ENCODE measurements around the gene LTBP1. TPM values are rescaled to one million over a fixed set of nuclear protein-coding genes. Genes with fewer than 3 reads are reported as not detected.

LTBP1 gene
- total and polyA plus RNA-seq, 2 experiments from 2014 or later: 35.6 to 68.9 TPM

- no peaks in the 10 kb centered on the region for H4K20me1 ChIP-seq (ENCODE audit: insufficient read depth, poor library complexity, severe bottlenecking)
- no peaks in the 10 kb centered on the region for H3K79me2 ChIP-seq
- TF ChIP-seq EZH2 (IDR thresholded peaks at IDR 0.05; ENCODE audit: borderline replicate concordance) (no peak), CTCF (IDR thresholded peaks at IDR 0.05; ENCODE audit: poor library complexity) (no peak), EZH2phosphoT487 (IDR thresholded peaks at IDR 0.05; ENCODE audit: low read depth, severe bottlenecking, unreplicated experiment) (no peak)
- 97% methylated on average over 1 of the region's 1 CpG for WGBS (ENCODE audit: low lambda C conversion rate, missing lambda C conversion rate)
- H3K36me3 ChIP-seq (replicated peaks; ENCODE audit: insufficient read depth, low read depth): peaks cover 2% of the 10 kb centered on the region
- H3K27me3 ChIP-seq: no peaks in the 10 kb centered on the region
- H3K4me2 ChIP-seq: no peak overlapping the region
- no peaks in the 10 kb centered on the region for H3K9me3 ChIP-seq (ENCODE audit: low read depth)
- DNase-seq (ENCODE audit: low spot score): no peak
- no peaks in the 10 kb centered on the region for H3K4me1 ChIP-seq (ENCODE audit: insufficient read depth)
- no peak overlapping the region for H3K4me3 ChIP-seq
- H3K9me2 ChIP-seq (replicated peaks; ENCODE audit: insufficient read depth): no peaks in the 10 kb centered on the region
- H3K27ac ChIP-seq: no peak overlapping the region
- H2AFZ ChIP-seq: no peak overlapping the region
These were observed 44.6 kb upstream of the LTBP1 start for GRCh38 chr2:32902174-32902573.

- Histone ChIP-seq H3K27me3 (no peaks in the 10 kb centered on the region), H3K4me1 (ENCODE audit: insufficient read depth) (no peaks in the 10 kb centered on the region), H3K36me3 (replicated peaks; ENCODE audit: insufficient read depth, low read depth) (peaks cover 2% of the 10 kb centered on the region), H3K27ac (no peak overlapping the region), H4K20me1 (ENCODE audit: insufficient read depth, poor library complexity, severe bottlenecking) (no peaks in the 10 kb centered on the region), H2AFZ (no peak overlapping the region), H3K9me3 (ENCODE audit: low read depth) (no peaks in the 10 kb centered on the region), H3K4me3 (no peak overlapping the region), H3K79me2 (no peaks in the 10 kb centered on the region), H3K9me2 (replicated peaks; ENCODE audit: insufficient read depth) (no peaks in the 10 kb centered on the region), H3K4me2 (no peak overlapping the region)
- 26% methylated on average over 4 of the region's 4 CpGs for WGBS (ENCODE audit: low lambda C conversion rate, missing lambda C conversion rate)
- DNase-seq (ENCODE audit: low spot score): no peak
- TF ChIP-seq EZH2phosphoT487 (IDR thresholded peaks at IDR 0.05; ENCODE audit: low read depth, severe bottlenecking, unreplicated experiment): no peak
- no peak for TF ChIP-seq CTCF (IDR thresholded peaks at IDR 0.05; ENCODE audit: poor library complexity)
- no peak for TF ChIP-seq EZH2 (IDR thresholded peaks at IDR 0.05; ENCODE audit: borderline replicate concordance)
These were observed 43.8 kb upstream of the LTBP1 start for GRCh38 chr2:32902986-32903385.

GRCh38 chr2:32904074-32904473, 42.7 kb upstream of the LTBP1 start:
- Histone ChIP-seq H3K79me2 (no peaks in the 10 kb centered on the region), H3K27ac (no peak overlapping the region), H4K20me1 (ENCODE audit: insufficient read depth, poor library complexity, severe bottlenecking) (no peaks in the 10 kb centered on the region), H2AFZ (no peak overlapping the region), H3K4me3 (no peak overlapping the region), H3K4me2 (no peak overlapping the region), H3K27me3 (no peaks in the 10 kb centered on the region), H3K4me1 (ENCODE audit: insufficient read depth) (no peaks in the 10 kb centered on the region), H3K36me3 (replicated peaks; ENCODE audit: insufficient read depth, low read depth) (peaks cover 2% of the 10 kb centered on the region), H3K9me2 (replicated peaks; ENCODE audit: insufficient read depth) (no peaks in the 10 kb centered on the region), H3K9me3 (ENCODE audit: low read depth) (no peaks in the 10 kb centered on the region)
- 93% methylated on average over 3 of the region's 3 CpGs for WGBS (ENCODE audit: low lambda C conversion rate, missing lambda C conversion rate)
- TF ChIP-seq EZH2 (IDR thresholded peaks at IDR 0.05; ENCODE audit: borderline replicate concordance) (no peak), CTCF (IDR thresholded peaks at IDR 0.05; ENCODE audit: poor library complexity) (no peak), EZH2phosphoT487 (IDR thresholded peaks at IDR 0.05; ENCODE audit: low read depth, severe bottlenecking, unreplicated experiment) (no peak)
- DNase-seq (ENCODE audit: low spot score): no peak

GRCh38 chr2:32904751-32905150, 42.0 kb upstream of the LTBP1 start:
- Histone ChIP-seq H3K27ac (no peak overlapping the region), H3K9me2 (replicated peaks; ENCODE audit: insufficient read depth) (no peaks in the 10 kb centered on the region), H3K4me1 (ENCODE audit: insufficient read depth) (no peaks in the 10 kb centered on the region), H3K9me3 (ENCODE audit: low read depth) (no peaks in the 10 kb centered on the region), H3K36me3 (replicated peaks; ENCODE audit: insufficient read depth, low read depth) (peaks cover 2% of the 10 kb centered on the region), H3K4me3 (no peak overlapping the region), H3K27me3 (no peaks in the 10 kb centered on the region), H3K79me2 (no peaks in the 10 kb centered on the region), H3K4me2 (no peak overlapping the region), H2AFZ (no peak overlapping the region), H4K20me1 (ENCODE audit: insufficient read depth, poor library complexity, severe bottlenecking) (no peaks in the 10 kb centered on the region)
- TF ChIP-seq EZH2 (IDR thresholded peaks at IDR 0.05; ENCODE audit: borderline replicate concordance) (no peak), CTCF (IDR thresholded peaks at IDR 0.05; ENCODE audit: poor library complexity) (no peak), EZH2phosphoT487 (IDR thresholded peaks at IDR 0.05; ENCODE audit: low read depth, severe bottlenecking, unreplicated experiment) (no peak)
- 73% methylated on average over 3 of the region's 3 CpGs for WGBS (ENCODE audit: low lambda C conversion rate, missing lambda C conversion rate)
- DNase-seq (ENCODE audit: low spot score): no peak

Data from hepatocyte (in vitro differentiated cells).